Measurements from ENCODE around the gene KCNK17.
"Not testable (repeated sequence)": the region's sequence is repeated elsewhere in the genome, so short reads cannot be mapped to it uniquely, and the experiment has no call there.

Gene KCNK17

DNA sequence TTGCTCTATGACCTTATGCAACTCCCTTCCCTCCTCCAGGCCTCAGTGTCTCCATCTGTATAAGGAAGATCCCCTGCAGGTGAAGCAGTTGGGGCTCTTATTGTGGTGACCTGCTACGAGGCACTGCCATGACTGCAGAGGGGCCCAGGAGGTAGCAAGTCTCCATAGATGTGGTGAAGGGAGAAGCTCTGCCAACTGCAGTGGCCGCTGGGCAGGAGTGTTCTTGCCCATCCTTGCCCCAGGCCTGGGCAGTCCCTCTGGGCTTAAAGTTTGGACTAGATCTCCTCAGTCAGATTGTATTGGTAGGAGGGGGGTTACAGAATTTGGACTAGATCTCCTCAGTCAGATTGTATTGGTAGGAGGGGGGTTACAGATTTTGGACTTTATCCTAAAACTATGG, 12.2 kb downstream of the KCNK17 start:
- DNase-seq, result no peak

DNA sequence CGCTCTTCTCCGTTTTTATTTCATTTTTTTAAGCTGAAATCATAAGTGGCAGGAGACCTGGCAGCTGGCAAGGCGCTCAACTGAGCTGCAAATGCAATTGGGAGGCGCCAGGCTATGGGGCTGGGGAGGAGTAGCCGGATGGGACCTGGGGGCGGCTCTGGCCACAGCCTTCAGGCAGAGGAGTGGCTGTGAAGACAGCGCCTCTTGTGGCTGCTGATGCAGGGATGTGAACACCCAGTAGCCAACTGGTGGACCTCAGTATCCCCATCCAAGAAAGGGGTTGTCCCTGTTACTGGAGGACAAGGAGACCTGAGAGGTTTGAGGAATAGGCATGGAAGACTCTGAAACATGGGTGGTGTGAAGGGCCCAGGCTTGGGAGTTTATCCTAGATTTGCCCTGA, 12.6 kb downstream of the KCNK17 start:
- DNase-seq, result no peak

DNA sequence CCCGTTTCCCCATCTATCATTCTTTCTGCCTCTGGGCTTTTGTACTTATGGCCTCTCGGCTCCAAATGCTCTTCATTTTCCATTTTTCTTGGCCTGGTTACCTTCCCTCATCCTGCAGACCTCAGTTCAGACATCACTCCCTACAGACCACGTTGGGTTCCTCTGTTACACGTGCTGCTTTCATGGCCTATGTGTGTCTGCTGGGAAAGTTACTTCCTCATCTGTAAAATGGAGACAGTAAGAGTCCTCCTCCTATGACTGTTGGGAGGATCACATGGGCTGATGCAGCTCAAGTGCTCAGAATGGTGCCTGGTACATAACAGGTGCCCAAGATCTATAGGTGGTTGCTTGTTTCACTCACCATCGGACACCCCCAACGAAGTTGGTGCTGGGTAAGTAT, 13.5 kb downstream of the KCNK17 start:
- DNase-seq, result no peak

DNA sequence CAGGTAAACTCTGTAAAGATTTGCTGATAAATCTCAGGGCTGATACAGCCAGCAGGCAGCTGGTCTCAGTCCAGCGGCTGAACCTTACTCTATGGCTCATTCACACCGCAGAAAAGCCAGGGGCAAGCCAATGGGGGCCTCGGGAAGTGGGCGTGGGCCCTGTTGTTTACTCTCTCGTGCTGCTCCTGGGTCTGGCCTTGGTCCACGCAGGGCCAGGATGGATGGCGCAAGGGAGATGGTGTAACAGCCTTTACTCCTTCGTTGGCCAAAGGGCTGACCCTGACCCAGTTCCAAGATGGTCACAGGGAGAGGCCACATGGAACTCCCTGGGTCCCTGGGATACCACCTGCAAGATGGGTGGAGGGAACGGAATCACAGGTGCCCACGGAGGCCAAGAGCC, 16.2 kb downstream of the KCNK17 start:
- DNase-seq, result no peak

DNA sequence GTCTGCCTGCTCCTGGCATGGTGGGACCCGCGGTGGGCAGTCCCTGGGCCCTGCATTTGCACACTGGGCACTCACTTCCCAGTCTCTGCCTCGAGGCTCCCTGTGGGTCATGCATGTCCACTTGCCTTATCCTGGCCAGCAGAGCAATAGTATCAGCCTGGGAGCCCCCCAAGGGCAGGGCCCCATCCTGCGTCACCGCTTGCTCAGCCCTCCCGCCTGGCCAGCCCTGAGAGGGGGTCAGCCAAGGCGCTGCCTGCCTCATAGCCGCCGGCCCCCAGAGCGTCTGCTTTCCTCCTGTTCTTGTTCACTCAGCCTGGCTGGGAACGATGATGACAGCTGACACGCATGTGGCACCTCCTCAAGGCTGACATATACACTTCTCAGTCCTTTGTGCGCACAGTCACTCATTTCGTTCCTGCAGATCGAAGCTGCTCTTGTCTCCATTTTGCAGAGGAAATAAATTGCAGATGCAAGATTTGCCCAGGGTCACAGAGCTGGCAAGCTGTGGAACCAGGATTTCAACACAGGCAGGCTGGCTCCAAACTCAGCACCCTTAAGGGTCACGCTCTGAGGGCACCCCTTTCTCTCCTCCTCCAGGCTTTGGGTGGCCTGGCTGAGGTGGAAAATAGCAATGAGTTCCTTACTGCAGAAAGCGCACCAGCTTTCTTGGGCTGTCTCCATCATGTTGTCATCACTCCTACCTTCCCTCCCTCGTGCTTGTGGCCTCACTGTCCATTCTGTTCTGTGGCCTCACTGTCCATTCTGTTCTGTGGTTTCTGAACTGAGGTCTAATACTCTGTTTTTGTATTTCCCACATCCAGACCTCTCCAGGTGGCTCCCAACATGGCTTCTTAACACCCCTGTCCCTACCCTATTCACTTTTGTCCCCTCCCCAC, 17.2 kb downstream of the KCNK17 start:
- DNase-seq, result peak; percentile 55

DNA sequence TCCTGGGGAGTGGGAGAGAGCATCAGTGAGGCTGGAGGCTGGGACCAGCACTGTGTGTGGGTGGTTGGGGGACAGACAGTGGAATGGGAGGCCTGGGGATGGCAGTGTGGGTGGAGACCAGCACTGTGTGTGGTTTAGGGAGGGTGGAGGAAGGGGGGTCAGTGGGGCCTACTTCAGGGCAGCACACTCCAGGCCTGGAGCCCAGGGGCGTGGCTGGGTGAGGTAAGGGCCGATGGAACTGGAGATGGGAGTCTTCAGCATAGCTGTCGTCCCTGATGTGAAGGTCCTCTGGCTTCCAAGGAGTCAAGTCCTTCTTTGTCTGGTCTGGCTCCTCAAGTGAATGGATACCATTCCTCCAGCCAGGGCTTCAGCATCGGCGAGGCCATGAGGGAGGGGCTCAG, 18.6 kb downstream of the KCNK17 start:
- peak; percentile 57 for DNase-seq

DNA sequence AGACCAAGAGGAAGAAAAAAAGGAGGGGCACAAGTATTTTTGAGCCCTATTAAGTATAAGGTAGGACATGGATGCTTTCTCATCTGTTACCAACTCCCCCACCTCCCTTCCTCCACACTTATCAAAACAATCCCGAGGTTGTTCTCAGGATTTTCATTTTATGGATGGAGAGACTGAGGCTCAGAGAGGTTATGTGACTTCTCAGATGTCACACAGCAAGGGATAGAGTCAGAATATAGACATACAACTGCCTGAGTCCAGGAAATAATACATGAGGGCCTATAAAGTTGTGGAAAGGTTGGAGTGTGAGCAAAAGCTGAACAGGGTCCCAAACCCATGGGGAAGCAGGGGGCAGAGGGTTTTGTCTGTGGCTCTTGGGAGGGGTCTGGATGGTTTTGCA, 19.3 kb downstream of the KCNK17 start:
- no peak for DNase-seq

DNA sequence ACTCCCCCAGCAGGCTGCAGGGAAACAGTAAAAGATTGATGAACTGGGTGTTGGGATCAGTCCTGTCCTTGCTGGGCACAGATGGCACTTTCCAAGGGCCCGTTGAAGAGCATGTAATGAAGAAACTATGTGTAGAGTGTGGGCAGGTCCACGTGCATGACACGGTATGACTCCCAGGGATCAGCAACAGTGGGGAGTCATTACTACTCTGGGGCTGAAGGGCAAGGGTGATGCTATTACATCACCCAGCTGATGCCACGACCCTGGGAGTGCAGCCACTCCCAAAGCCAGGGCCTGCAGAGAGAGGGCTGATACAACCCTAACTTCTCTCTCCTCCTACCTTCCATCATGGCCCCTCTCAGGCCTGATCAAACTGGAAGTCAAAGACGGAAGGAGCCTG, 20.1 kb downstream of the KCNK17 start:
- DNase-seq, result no peak

DNA sequence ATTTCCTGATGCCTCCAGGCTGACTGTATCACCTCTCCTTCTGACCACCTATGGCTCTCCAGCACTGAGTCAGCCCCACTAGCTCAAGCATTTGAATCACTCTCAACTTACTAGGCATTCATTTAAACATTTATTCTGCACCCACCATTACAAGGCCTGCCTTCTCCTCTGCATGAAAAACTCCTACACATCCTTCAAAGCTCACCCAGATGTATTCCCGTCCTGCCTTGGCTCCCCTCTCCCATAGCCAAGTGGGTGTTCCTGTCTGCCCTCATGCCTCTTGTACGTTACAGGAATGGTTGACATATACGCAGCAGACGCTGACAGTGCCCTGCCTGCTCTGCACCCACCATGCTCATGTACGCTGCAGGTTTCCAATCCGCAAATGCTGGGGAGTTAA, 21.6 kb downstream of the KCNK17 start:
- DNase-seq, result no peak

DNA sequence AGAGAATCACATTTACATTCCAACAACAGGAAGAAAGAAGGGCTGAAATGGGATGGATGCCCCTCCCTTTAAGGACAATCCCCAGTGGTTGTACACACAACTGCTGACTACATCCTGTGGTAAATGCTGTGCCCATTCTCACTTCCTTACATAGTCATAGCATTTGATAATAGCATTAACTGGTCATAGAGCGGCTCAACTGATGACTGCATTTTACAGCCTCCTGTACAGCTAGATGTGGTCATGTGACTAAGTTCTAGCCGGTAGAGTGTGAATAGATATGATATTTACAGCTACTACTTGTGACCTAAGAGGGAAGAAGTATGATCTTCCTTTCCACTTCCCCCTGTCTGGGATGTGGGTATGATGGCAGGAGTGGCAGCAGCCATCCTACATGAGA, 24.7 kb downstream of the KCNK17 start:
- no peak for DNase-seq

DNA sequence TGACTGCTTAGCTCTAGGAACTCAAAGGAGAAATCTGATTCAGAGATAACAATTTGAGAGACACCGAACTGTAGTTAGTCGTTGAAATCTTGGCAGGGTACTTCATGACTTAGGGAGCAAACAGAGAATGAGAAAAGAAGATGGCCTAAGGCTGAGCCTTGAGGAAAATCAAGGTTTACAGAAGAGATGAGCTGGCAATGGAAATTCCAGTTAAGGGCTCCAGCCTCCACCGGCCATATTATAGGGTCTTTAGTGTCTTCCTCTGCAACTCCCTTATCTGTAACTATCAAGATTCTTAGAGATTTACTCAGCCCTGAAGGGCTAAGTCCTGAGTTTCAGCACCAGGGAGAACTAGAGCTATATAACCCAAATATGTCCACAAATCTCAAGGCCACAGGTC, 26.6 kb downstream of the KCNK17 start:
- DNase-seq, result no peak

DNA sequence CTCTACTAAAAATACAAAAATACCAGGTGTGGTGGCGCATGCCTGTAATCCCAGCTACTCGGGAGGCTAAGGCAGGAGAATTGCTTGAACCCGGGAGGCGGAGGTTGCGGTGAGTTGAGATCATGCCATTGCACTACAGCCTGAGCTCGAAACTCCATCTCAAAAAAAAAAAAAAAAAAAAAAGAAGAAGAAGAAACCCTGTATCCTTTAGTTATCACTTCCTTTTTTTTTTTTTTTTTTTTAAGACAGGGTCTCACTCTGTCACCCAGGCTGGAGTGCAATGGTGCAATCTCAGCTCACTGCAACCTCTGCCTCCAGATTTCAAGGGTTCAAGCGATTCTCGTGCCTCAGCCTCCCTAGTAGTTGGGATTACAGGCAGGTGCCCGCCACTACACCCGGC, 27.6 kb downstream of the KCNK17 start:
- DNase-seq, result not testable (repeated sequence)

DNA sequence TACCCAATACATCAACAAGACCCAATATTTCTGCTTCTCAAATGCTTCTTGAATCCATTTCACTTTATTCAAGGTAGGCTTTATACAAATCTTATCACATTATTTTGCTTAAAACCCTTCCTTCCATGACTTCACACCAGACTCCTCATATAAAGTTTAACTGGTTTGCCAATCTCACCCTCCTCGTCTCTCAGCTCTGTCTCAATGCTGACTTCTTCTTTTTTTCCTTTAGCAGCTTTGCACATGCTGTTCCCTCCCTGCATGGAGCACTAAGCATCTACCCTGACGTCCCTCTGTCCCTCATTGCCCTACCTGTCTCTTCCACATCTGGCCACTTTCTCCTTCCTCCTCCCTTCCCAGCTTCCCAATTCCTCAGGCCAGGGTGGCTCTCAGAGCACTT, 31.4 kb downstream of the KCNK17 start:
- no peak for DNase-seq

DNA sequence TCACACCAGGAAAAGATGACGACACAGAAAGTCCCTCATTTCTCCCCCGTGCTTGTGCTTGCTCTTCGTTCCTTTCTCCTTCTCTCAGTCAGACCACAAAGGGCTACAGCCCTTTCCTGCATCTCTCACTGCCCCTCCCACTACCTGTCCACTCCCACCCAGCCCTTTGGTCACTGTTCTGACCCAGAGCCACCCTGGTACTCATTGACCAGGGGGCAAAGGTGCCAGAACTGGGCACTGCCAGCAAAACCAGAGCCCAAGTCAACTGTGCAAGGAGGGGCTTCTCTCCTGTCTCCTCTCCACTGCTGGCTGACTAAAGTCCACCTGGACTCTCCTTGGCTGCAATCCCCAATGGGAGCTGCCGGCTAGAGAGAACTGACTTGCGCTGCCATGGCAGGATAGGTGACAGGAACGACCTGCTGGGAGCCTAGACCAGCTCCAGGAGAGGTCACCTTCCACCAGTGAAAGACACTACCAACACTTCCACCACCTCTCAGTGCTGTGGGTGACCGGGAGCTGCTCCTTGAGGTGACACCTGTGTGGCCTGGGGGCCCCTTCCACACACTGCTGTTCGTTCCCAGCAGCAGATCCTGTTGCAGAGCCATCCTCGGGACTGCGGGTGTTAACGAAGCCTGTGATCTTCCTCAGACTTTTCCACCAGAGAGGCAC, 32.8 kb downstream of the KCNK17 start:
- no peak for DNase-seq

DNA sequence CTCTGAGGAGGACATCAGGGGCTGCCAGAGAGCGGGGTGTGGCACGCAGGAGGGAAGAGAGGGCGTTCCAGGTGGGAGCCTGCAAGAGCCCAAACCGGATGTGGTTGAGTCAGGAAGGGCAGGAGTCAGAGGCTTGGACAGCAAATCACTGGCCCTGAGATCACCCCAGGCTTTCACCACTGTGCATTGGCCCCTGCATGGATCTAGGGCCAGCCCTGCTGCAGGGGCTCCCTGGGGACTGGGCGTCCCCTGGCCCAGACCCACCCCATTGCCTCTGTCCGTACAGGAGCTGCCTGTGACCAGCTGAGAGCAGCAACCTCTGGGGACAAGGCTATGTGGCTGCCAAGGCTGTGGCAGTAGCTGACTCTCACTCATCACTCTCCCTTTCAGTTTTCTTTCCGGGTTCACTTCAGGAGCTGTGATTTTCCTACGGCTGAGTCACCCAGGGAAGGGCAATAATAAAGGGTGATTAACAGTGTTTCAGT, 33.9 kb downstream of the KCNK17 start:
- no peak for DNase-seq

DNA sequence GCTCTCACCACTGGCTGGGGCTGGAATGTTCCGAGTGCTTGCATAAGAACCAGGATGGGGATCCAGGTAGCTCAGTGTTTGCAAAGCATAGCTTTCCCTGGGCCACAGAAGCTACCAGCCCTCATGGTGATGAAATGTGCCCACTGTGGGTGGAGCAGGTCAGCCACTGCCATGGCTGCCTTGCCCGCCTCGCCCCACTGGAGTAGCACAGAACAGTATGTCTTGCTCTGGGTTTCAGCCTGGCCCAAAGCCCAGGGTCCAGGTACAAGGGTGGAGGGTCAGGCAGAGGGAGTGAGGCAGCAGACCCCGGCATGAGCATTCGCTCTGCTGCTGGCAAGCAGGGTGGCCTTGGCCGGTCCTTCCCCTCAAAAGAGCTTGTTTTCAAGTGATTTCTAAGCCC, 34.7 kb downstream of the KCNK17 start:
- DNase-seq, result no peak

DNA sequence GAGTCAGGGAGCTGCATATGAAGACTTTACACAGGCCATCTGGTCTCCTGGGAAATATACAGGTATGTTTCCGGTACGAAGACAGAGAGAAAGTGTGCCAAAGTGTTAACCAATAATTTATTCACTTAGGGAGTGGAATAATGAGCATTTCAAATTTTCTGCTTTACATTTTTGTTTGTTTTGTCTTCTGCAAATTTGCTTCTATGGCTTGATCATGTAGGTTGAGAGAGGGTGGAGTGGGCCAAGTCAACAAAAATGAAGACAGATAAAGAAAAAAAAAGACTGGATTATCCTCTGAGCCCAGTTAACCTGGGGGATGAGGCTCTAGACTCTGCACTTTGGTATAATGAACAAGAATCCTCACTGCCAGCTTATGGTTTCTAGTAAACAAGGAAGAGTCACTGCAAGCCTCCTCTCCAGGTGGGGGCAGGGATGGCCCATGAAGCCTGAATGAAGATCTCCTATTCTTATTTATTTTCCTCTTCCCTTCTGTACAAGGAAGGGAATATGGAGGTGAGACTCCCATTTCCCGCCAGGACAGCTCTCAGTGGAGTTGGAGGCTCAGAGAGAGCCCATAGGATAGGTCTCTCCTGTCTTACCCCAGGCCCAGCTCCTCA, 37.7 kb downstream of the KCNK17 start:
- no peak for DNase-seq

DNA sequence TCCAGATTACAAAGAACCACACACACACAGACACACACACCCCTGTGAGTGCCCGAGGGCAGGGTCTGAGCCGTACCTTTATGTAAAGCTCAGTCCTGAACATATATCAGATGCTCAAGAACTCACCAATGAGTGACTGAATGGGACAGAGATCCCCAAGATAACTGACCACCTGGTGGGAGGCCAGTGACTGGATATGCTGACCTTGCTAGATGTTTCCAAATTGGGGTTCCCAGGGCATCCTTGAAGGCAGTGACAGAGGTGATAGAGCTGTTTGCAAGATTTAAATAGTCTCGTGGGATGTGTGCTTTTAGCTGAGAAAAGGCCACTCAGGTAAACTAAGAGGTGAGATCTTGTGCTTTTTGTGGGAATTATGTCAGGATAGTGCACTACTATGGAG, 39.3 kb downstream of the KCNK17 start:
- no peak for DNase-seq

DNA sequence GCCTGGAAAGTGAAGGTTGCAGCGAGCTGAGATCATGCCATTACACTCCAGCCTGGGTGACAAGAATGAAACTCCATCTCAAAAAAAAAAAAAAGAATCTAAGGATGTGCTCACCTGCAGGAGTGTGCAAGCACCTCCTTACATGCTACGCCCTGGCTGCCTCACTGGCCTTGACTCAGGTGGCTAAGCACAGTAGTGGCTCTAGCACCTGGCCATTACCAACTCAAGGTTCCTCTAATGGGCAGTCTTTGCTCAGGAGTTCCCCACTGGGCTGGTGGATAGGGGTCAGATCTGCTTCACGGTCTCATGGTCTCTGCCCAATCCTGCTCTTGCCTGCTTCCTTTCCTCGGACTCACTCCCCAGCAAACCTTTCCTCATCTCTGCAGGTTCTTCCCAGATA, 39.7 kb downstream of the KCNK17 start:
- no peak for DNase-seq

DNA sequence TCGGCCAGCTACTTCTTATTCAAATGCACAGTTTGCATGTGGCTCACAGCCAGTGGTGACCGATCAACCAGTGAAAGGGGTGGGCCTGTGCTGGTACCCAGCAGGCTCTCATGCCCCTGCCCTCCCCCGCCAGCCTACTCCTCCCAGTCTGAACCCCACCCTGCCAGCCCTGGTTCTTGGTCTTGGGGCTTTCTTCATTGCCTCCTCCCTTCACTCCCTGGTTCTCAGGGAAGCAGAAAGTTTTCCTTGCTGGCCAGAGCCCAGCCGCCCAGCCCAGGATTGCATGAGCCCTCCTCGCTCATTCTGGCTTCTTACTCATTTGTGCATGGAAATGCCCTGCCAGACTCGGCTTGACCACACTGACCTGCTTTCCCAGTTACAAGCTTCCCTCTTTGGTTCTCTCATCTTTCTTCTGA, 40.8 kb downstream of the KCNK17 start:
- no peak for DNase-seq

DNA sequence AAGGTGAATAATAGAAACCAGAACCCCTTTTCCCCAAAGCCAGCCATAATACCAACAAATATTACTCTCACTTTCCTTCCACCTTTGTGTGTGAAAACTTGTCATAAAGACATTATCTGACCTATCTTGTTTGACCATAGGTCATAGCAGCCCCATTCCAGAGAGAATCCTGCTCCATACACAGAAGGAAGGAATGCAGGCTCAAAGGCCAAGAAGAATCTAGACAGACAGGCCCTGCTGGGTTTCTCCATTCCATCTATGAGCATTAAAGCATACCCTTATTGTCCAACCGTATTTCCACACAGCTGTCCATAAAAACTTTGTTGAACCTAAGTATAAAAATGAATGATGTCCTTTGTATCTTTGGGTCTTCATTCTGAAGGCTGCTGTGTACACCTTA, 44.3 kb downstream of the KCNK17 start:
- DNase-seq, result no peak

DNA sequence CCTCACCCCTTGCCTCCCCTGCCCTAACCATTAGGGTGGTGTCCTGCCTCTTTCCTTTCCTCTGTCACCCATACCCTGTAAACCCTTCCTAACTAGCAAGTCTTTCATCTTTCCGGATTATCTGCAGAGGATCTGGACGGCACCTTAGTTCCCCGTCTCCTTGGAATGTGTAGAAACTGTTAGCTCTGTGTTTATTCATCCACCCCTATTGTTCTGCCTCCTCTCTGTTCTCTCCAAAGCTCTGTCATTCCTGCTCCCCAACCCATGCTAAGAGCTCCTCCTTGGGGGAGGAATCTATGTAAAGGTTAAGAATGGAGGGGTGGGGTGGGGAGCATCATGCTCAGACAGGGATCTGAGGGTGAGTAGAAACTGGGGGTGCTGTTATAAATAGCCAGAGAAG, 45.5 kb downstream of the KCNK17 start:
- DNase-seq, result no peak

DNA sequence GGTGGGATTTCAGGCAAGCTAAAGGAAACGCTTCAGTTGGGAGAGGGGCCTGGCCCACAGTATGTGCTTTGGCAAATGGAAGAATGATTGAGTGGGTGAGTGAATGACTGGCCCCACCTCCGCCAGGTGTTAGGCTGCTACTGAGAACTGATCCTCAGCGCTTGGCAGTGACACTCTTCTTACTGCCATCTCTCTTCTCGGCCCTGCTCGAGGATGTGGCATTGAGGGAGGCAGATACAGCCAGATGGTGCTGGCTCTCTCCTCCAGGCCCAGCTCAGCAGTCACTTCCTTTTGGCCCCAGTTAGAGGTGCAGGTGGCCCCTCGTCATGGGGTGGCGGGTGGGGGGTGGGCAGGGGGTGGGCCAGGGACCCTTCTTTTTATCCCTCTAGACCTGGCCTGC, 46.0 kb downstream of the KCNK17 start:
- no peak for DNase-seq

DNA sequence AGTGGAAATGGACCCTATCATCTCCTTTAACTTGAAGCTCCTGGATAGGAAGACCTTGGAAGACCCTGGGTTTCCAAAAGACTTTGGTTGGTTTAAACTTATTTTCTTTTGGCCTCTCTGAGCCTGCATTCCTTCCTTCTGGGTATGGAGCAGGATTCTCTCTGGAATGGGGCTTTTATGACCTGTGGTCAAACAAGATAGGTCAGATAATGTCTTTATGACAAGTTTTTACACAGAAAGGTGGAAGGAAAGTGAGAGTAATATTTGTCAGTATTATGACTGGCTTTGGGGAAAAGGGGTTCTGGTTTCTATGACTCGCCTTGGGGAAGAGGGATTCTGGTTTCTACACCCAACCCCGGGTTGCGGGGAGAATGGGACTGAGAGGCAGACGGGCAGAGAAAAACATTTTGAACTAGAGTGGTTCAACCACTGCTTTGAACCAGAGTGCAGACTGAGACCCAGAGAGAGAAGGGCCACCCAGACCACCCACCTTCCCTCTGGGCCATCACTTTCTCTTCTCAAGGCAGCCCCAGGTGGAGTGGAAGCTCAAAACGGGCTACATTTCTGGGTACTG, 47.4 kb downstream of the KCNK17 start:
- no peak for DNase-seq

Data from right forelimb (tissue), 1 donor.